Lower lobe of right lung (tissue), 2 donors: ENCODE results near the gene C17orf100. TPM values are rescaled to one million over a fixed set of nuclear protein-coding genes. Genes with fewer than 3 reads are reported as not detected.
"Not testable (repeated sequence)": the region's sequence is repeated elsewhere in the genome, so short reads cannot be mapped to it uniquely, and the experiment has no call there.

ENCODE experiments used
- ATAC-seq, 2 donors: fragments of 200-7000 bp; cut with Tn5 transposase; one replicate each; pipeline ENCODE4 v1.9.1; 2020 to 2022; ENCODE audit warnings: mild to moderate bottlenecking in 2 of 2, moderate library complexity in 2 of 2
- DNase-seq: peaks from one replicate; pipeline ENCODE4 v3.0.0-alpha.2; 2020
- H3K27ac ChIP-seq: fragments of 200-600 bp; one replicate; pipeline ENCODE4 v1.8.0; 2022
- H3K27me3 ChIP-seq: fragments of 200-600 bp; one replicate; pipeline ENCODE4 v1.8.0; 2022; ENCODE audit warnings: low read depth
- H3K36me3 ChIP-seq: fragments of 200-600 bp; one replicate; pipeline ENCODE4 v1.8.0; 2022; ENCODE audit warnings: mild to moderate bottlenecking
- H3K4me1 ChIP-seq: fragments of 200-600 bp; one replicate; pipeline ENCODE4 v1.8.0; 2022
- H3K4me3 ChIP-seq: fragments of 200-600 bp; one replicate; pipeline ENCODE4 v1.8.0; 2022; ENCODE audit warnings: mild to moderate bottlenecking
- H3K9me3 ChIP-seq: fragments of 200-600 bp; one replicate; pipeline ENCODE4 v1.8.0; 2022
- CTCF ChIP-seq: fragments of 200-600 bp; IDR thresholded peaks from one replicate; pipeline ENCODE4 v1.8.0; 2022; ENCODE audit warnings: antibody characterized with exemption, mild to moderate bottlenecking
- intact Hi-C: fragments of 100-400 bp; cut with DNase I; formaldehyde crosslinking; loops from one replicate; pipeline ENCODE4 v1.11.0; 2022
- total RNA-seq: library from RNA; stranded (reverse); fragmentation: NEBNext Ultra II Directional; extraction: Animal tissue kit (Norgen Biotek cat#: 25700); gene quantifications from one replicate; pipeline ENCODE4 v1.2.1, GENCODE V29; 2021
- donor health status: DM: no; HTN: yes; CAD: no; lungs with severe emphysema.

C17orf100 gene
- total RNA-seq, 1 donor from 2014 or later: 1.9 TPM

GRCh38 chr17:6660805-6661463 is 9.4 kb downstream of the C17orf100 start:
- Histone ChIP-seq H3K4me1 (no peaks in the 10 kb centered on the region), H3K36me3 (no peaks in the 10 kb centered on the region), H3K27ac (no peak overlapping the region), H3K27me3 (peaks cover 14% of the 10 kb centered on the region), H3K9me3 (no peaks in the 10 kb centered on the region), H3K4me3 (no peak overlapping the region)
- no peak for TF ChIP-seq CTCF
- no peak for DNase-seq
- intact Hi-C loops: no loop called here
- ATAC-seq: peak; percentile 51 to 62

- Histone ChIP-seq H3K4me3 (no peak overlapping the region), H3K36me3 (no peaks in the 10 kb centered on the region), H3K27me3 (peaks cover 14% of the 10 kb centered on the region), H3K4me1 (no peaks in the 10 kb centered on the region), H3K9me3 (no peaks in the 10 kb centered on the region), H3K27ac (no peak overlapping the region)
- intact Hi-C loops: no loop called here
- DNase-seq (no peak), ATAC-seq (no peak)
- no peak for TF ChIP-seq CTCF
Measured at GRCh38 chr17:6661464-6661848, 9.9 kb downstream of the C17orf100 start.

GRCh38 chr17:6663200-6663599 is 11.6 kb downstream of the C17orf100 start:
- H3K4me3 ChIP-seq, H3K27ac ChIP-seq, DNase-seq, ATAC-seq, H3K36me3 ChIP-seq, intact Hi-C loops, H3K4me1 ChIP-seq, H3K9me3 ChIP-seq, H3K27me3 ChIP-seq: not testable (repeated sequence)

- H3K36me3 ChIP-seq: no peaks in the 10 kb centered on the region
- peak; percentile 93 to 96 for ATAC-seq
- H3K27ac ChIP-seq: no peak overlapping the region
- no peaks in the 10 kb centered on the region for H3K9me3 ChIP-seq
- H3K4me3 ChIP-seq: no peak overlapping the region
- peaks cover 13% of the 10 kb centered on the region for H3K27me3 ChIP-seq
- peak; percentile 72 for DNase-seq
- no peaks in the 10 kb centered on the region for H3K4me1 ChIP-seq
- TF ChIP-seq CTCF: peak; percentile 89
- intact Hi-C loops: no loop called here
Measured at GRCh38 chr17:6666077-6666521, 14.5 kb downstream of the C17orf100 start.

GRCh38 chr17:6666557-6666956 is 15.0 kb downstream of the C17orf100 start:
- no peak for ATAC-seq
- H3K27me3 ChIP-seq: peaks cover 13% of the 10 kb centered on the region
- DNase-seq: no peak
- no peaks in the 10 kb centered on the region for H3K36me3 ChIP-seq
- no peak overlapping the region for H3K4me3 ChIP-seq
- H3K4me1 ChIP-seq: no peaks in the 10 kb centered on the region
- no peak for TF ChIP-seq CTCF
- intact Hi-C loops: no loop called here
- H3K27ac ChIP-seq: no peak overlapping the region
- H3K9me3 ChIP-seq: no peaks in the 10 kb centered on the region

GRCh38 chr17:6667516-6667915 is 16.0 kb downstream of the C17orf100 start:
- no peak for ATAC-seq
- Histone ChIP-seq H3K4me1 (no peaks in the 10 kb centered on the region), H3K36me3 (no peaks in the 10 kb centered on the region), H3K27me3 (peaks cover 13% of the 10 kb centered on the region), H3K9me3 (no peaks in the 10 kb centered on the region), H3K27ac (no peak overlapping the region), H3K4me3 (no peak overlapping the region)
- intact Hi-C loops: no loop called here
- DNase-seq: no peak
- TF ChIP-seq CTCF: no peak
